Panc1 (cell line): ENCODE data around the gene BEND3. TPM values are rescaled to one million over a fixed set of nuclear protein-coding genes. Genes with fewer than 3 reads are reported as not detected.
"Not testable (repeated sequence)": the region's sequence is repeated elsewhere in the genome, so short reads cannot be mapped to it uniquely, and the experiment has no call there.

Source experiments
- ATAC-seq: fragments of 200-7000 bp; cut with Tn5 transposase; 2 replicates; pipeline ENCODE4 v1.9.1; 2020; ENCODE audit warnings: mild to moderate bottlenecking, moderate library complexity
- BruUV-seq: library from RNA; stranded (reverse); fragments of 400-500 nt; replicated peaks from 2 replicates; lab custom pipeline; 2021; lab: Mats Ljungman, UMichigan
- CTCF ChIA-PET: fragments of 300-600 bp; sonication (Branson Sonifier 250); formaldehyde crosslinking; loops from one replicate; lab custom pipeline; 2022; ENCODE audit warnings: antibody characterized with exemption; lab: Charles Lee
- POLR2A ChIA-PET: fragments of 300-600 bp; sonication (Branson Sonifier 250); formaldehyde crosslinking; loops from one replicate; lab custom pipeline; 2022; ENCODE audit warnings: antibody characterized with exemption; lab: Charles Lee
- DNase-seq: peaks from one replicate; pipeline ENCODE4 v3.0.0-alpha.2; 2010; ENCODE audit warnings: low read depth, low spot score
- H3K27ac ChIP-seq: 2 replicates; pipeline ENCODE4 v1.5.1; 2011; ENCODE audit warnings: mild to moderate bottlenecking, low read length, inconsistent platforms
- H3K27me3 ChIP-seq: fragments of 200-500 bp; sonication (Bioruptor generic); 2 replicates; pipeline ENCODE4 v1.6.0; 2014; ENCODE audit warnings: low read length, inconsistent platforms; ENCODE audit not compliant: control insufficient read depth, insufficient read depth
- H3K36me3 ChIP-seq: fragments of 200-500 bp; sonication (Bioruptor generic); 2 replicates; pipeline ENCODE4 v1.5.1; 2014; ENCODE audit warnings: inconsistent platforms, mild to moderate bottlenecking, low read length, moderate library complexity; ENCODE audit not compliant: control insufficient read depth, insufficient read depth
- H3K4me1 ChIP-seq: 2 replicates; pipeline ENCODE4 v1.5.1; 2011; ENCODE audit warnings: inconsistent platforms, mild to moderate bottlenecking, low read length, moderate library complexity; ENCODE audit not compliant: control insufficient read depth, insufficient read depth
- H3K4me3 ChIP-seq, 2 experiments: 2 replicates each; pipeline ENCODE4 v1.5.1; 2011 to 2012; ENCODE audit warnings: low read depth in 2 of 2, low read length in 2 of 2, mild to moderate bottlenecking in 2 of 2, inconsistent platforms in 1 of 2, moderate library complexity in 1 of 2
- H3K9me3 ChIP-seq: fragments of 200-500 bp; sonication (Bioruptor generic); 2 replicates; pipeline ENCODE4 v1.5.1; 2014; ENCODE audit warnings: low read depth, mild to moderate bottlenecking, inconsistent platforms, low read length, moderate library complexity; ENCODE audit not compliant: control insufficient read depth, insufficient read depth
- POLR2AphosphoS5 ChIP-seq: IDR thresholded peaks from 2 replicates; pipeline ENCODE4 v1.6.1; 2012; ENCODE audit warnings: mild to moderate bottlenecking, low read depth, low read length, moderate library complexity
- SIN3A ChIP-seq: IDR thresholded peaks from 2 replicates; pipeline ENCODE4 v1.6.1; 2012; ENCODE audit warnings: low read depth, mild to moderate bottlenecking, low read length, moderate library complexity, borderline replicate concordance; ENCODE audit not compliant: insufficient read depth
- TCF7L2 ChIP-seq: IDR thresholded peaks from 2 replicates; pipeline ENCODE4 v1.6.1; 2011; ENCODE audit warnings: mild to moderate bottlenecking, low read depth, low read length, inconsistent platforms
- in situ Hi-C: cut with HindIII; loops from 2 replicates; pipeline ENCODE4 v1.10.0; 2016; ENCODE audit warnings: low sequenced_read_pairs, low pct_unique_long_range_greater_than_20kb
- intact Hi-C: fragments of 100-400 bp; cut with micrococcal nuclease; formaldehyde crosslinking; loops from one replicate; pipeline ENCODE4 v1.10.0; 2022; ENCODE audit not compliant: unreplicated experiment
- total RNA-seq: library from RNA; stranded (reverse); gene quantifications from one replicate; pipeline ENCODE4 v1.2.1, GENCODE V29; 2021; ENCODE audit not compliant: unreplicated experiment
- TF ChIP-seq, protein P1 (sequence below): fragments of 450-650 bp; IDR thresholded peaks from 2 replicates; pipeline ENCODE4 v1.5.1; 2017; ENCODE audit warnings: mild to moderate bottlenecking
- TF ChIP-seq, protein P2 (sequence below), 2 experiments: IDR thresholded peaks; 2 replicates each; pipeline ENCODE4 v1.6.1; 2011 to 2012; ENCODE audit warnings: low read depth in 2 of 2, control low read depth in 1 of 2, low read length in 1 of 2, mild to moderate bottlenecking in 1 of 2, moderate library complexity in 1 of 2; ENCODE audit not compliant: insufficient read depth in 1 of 2

The BEND3 gene
- total RNA-seq, 1 experiment from 2014 or later = 9.9 TPM

DNA sequence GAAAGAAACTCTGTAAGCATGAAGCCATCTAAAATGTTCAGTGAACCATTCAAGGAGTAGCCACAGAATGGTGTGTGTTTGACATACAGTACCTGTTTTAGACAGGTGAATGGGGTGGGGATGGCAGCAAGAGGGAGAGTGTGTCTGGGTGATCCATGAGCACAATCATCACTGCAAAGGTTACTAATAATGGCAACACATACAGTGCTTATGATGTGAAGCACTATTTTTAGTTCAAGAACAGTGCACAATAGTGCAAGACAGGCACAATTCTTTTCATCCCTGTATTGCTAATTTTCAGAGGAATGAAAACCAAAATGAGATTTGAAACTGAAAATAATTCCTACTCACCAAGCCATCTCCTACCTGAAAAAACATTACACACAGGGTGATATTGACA, 14.1 kb downstream of the BEND3 start:
- no peak overlapping the region for H3K27ac ChIP-seq
- no peaks in the 10 kb centered on the region for H3K36me3 ChIP-seq
- no TSS peak for BruUV-seq
- ChIA-PET CTCF (no interaction called here), POLR2A (no interaction called here)
- TF ChIP-seq, protein P1, sequence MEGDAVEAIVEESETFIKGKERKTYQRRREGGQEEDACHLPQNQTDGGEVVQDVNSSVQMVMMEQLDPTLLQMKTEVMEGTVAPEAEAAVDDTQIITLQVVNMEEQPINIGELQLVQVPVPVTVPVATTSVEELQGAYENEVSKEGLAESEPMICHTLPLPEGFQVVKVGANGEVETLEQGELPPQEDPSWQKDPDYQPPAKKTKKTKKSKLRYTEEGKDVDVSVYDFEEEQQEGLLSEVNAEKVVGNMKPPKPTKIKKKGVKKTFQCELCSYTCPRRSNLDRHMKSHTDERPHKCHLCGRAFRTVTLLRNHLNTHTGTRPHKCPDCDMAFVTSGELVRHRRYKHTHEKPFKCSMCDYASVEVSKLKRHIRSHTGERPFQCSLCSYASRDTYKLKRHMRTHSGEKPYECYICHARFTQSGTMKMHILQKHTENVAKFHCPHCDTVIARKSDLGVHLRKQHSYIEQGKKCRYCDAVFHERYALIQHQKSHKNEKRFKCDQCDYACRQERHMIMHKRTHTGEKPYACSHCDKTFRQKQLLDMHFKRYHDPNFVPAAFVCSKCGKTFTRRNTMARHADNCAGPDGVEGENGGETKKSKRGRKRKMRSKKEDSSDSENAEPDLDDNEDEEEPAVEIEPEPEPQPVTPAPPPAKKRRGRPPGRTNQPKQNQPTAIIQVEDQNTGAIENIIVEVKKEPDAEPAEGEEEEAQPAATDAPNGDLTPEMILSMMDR = no peak
- TF ChIP-seq, protein P2, sequence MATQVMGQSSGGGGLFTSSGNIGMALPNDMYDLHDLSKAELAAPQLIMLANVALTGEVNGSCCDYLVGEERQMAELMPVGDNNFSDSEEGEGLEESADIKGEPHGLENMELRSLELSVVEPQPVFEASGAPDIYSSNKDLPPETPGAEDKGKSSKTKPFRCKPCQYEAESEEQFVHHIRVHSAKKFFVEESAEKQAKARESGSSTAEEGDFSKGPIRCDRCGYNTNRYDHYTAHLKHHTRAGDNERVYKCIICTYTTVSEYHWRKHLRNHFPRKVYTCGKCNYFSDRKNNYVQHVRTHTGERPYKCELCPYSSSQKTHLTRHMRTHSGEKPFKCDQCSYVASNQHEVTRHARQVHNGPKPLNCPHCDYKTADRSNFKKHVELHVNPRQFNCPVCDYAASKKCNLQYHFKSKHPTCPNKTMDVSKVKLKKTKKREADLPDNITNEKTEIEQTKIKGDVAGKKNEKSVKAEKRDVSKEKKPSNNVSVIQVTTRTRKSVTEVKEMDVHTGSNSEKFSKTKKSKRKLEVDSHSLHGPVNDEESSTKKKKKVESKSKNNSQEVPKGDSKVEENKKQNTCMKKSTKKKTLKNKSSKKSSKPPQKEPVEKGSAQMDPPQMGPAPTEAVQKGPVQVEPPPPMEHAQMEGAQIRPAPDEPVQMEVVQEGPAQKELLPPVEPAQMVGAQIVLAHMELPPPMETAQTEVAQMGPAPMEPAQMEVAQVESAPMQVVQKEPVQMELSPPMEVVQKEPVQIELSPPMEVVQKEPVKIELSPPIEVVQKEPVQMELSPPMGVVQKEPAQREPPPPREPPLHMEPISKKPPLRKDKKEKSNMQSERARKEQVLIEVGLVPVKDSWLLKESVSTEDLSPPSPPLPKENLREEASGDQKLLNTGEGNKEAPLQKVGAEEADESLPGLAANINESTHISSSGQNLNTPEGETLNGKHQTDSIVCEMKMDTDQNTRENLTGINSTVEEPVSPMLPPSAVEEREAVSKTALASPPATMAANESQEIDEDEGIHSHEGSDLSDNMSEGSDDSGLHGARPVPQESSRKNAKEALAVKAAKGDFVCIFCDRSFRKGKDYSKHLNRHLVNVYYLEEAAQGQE (IDR thresholded peaks at IDR 0.05; ENCODE audit: insufficient read depth in 1 of 2, low read depth in 2 of 2, low read length in 1 of 2) = no peak
- TF ChIP-seq TCF7L2 = no peak
- no peak for TF ChIP-seq SIN3A
- TF ChIP-seq POLR2AphosphoS5 = no peak
- intact Hi-C loops = no loop called here
- no peaks in the 10 kb centered on the region for H3K9me3 ChIP-seq
- in situ Hi-C loops = no loop called here
- no peak overlapping the region for H3K4me3 ChIP-seq
- no peaks in the 10 kb centered on the region for H3K4me1 ChIP-seq
- DNase-seq (no peak), ATAC-seq (no peak)
- no peaks in the 10 kb centered on the region for H3K27me3 ChIP-seq

GRCh38 chr6:107098436-107099307, 16.6 kb downstream of the BEND3 start:
- no peak overlapping the region for H3K4me3 ChIP-seq
- no peaks in the 10 kb centered on the region for H3K9me3 ChIP-seq
- H3K4me1 ChIP-seq = no peaks in the 10 kb centered on the region
- ATAC-seq (no peak), DNase-seq (no peak)
- H3K27ac ChIP-seq = no peak overlapping the region
- ChIA-PET CTCF (no interaction called here), POLR2A (interaction anchor here (0.5 kb wide), 1 partner anchor 14 kb away, joined by 3 read pairs; no protein-coding TSS in a partner anchor)
- in situ Hi-C loops = no loop called here
- BruUV-seq = no TSS peak
- intact Hi-C loops = no loop called here
- TF ChIP-seq POLR2AphosphoS5 (no peak), SIN3A (no peak), TCF7L2 (no peak)
- TF ChIP-seq, protein P2 (IDR thresholded peaks at IDR 0.05; ENCODE audit: insufficient read depth in 1 of 2, low read depth in 2 of 2, low read length in 1 of 2) = no peak
- TF ChIP-seq, protein P1 = no peak
- no peaks in the 10 kb centered on the region for H3K27me3 ChIP-seq
- no peaks in the 10 kb centered on the region for H3K36me3 ChIP-seq

- H3K4me1 ChIP-seq, in situ Hi-C loops, H3K36me3 ChIP-seq, H3K27ac ChIP-seq, BruUV-seq, H3K9me3 ChIP-seq, CTCF ChIA-PET, H3K4me3 ChIP-seq, ATAC-seq, intact Hi-C loops, DNase-seq, H3K27me3 ChIP-seq: not testable (repeated sequence)
- POLR2A ChIA-PET = interaction anchor here (0.6 kb wide), 1 partner anchor 45 kb away, joined by 3 read pairs; no protein-coding TSS in a partner anchor
These were observed 30.9 kb downstream of the BEND3 start for GRCh38 chr6:107084459-107084858.
